Panc1 (cell line): ENCODE measurements around the gene THBS1.

Experiments used
- CTCF ChIP-seq: fragments of 450-650 bp; IDR thresholded peaks from 2 replicates; pipeline ENCODE4 v1.5.1; 2017; ENCODE audit warnings: mild to moderate bottlenecking
- POLR2AphosphoS5 ChIP-seq: IDR thresholded peaks from 2 replicates; pipeline ENCODE4 v1.6.1; 2012; ENCODE audit warnings: mild to moderate bottlenecking, low read depth, low read length, moderate library complexity
- TCF7L2 ChIP-seq: IDR thresholded peaks from 2 replicates; pipeline ENCODE4 v1.6.1; 2011; ENCODE audit warnings: mild to moderate bottlenecking, low read depth, low read length, inconsistent platforms
- TF ChIP-seq, protein P1 (sequence below), 2 experiments: IDR thresholded peaks; 2 replicates each; pipeline ENCODE4 v1.6.1; 2011 to 2012; ENCODE audit warnings: low read depth in 2 of 2, control low read depth in 1 of 2, low read length in 1 of 2, mild to moderate bottlenecking in 1 of 2, moderate library complexity in 1 of 2; ENCODE audit not compliant: insufficient read depth in 1 of 2

GRCh38 chr15:39534996-39535395 lies 45.9 kb upstream of the THBS1 start:
- TF ChIP-seq CTCF (no peak), TCF7L2 (no peak), POLR2AphosphoS5 (no peak)
- TF ChIP-seq, protein P1, sequence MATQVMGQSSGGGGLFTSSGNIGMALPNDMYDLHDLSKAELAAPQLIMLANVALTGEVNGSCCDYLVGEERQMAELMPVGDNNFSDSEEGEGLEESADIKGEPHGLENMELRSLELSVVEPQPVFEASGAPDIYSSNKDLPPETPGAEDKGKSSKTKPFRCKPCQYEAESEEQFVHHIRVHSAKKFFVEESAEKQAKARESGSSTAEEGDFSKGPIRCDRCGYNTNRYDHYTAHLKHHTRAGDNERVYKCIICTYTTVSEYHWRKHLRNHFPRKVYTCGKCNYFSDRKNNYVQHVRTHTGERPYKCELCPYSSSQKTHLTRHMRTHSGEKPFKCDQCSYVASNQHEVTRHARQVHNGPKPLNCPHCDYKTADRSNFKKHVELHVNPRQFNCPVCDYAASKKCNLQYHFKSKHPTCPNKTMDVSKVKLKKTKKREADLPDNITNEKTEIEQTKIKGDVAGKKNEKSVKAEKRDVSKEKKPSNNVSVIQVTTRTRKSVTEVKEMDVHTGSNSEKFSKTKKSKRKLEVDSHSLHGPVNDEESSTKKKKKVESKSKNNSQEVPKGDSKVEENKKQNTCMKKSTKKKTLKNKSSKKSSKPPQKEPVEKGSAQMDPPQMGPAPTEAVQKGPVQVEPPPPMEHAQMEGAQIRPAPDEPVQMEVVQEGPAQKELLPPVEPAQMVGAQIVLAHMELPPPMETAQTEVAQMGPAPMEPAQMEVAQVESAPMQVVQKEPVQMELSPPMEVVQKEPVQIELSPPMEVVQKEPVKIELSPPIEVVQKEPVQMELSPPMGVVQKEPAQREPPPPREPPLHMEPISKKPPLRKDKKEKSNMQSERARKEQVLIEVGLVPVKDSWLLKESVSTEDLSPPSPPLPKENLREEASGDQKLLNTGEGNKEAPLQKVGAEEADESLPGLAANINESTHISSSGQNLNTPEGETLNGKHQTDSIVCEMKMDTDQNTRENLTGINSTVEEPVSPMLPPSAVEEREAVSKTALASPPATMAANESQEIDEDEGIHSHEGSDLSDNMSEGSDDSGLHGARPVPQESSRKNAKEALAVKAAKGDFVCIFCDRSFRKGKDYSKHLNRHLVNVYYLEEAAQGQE (IDR thresholded peaks at IDR 0.05; ENCODE audit: insufficient read depth in 1 of 2, low read depth in 2 of 2, low read length in 1 of 2), result no peak
